ENCODE results near the gene TAP1.

The TAP1 gene

DNA sequence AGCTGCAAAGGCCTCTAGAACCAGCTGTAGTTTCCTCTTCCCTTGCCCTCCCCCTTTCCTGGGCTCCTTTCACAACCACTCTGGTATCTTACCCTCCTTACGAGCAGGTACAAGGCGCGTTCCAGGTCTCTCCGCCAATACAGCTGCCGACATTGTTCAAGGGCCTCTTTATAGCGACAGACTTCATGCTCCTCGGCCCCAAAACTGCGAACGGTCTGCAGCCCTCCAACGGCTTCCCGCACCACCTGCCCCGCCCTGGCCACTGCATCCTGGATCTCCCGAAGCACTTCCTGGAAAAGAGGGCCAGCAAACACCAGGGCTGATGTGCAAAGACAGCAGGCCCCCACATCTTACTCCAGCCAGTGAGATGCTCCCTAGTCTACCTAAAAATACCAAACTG, 21.0 kb downstream of the TAP1 start:
- TF ChIP-seq, protein P1, sequence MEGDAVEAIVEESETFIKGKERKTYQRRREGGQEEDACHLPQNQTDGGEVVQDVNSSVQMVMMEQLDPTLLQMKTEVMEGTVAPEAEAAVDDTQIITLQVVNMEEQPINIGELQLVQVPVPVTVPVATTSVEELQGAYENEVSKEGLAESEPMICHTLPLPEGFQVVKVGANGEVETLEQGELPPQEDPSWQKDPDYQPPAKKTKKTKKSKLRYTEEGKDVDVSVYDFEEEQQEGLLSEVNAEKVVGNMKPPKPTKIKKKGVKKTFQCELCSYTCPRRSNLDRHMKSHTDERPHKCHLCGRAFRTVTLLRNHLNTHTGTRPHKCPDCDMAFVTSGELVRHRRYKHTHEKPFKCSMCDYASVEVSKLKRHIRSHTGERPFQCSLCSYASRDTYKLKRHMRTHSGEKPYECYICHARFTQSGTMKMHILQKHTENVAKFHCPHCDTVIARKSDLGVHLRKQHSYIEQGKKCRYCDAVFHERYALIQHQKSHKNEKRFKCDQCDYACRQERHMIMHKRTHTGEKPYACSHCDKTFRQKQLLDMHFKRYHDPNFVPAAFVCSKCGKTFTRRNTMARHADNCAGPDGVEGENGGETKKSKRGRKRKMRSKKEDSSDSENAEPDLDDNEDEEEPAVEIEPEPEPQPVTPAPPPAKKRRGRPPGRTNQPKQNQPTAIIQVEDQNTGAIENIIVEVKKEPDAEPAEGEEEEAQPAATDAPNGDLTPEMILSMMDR (conservative IDR thresholded peaks at IDR 0.05; ENCODE audit: low read depth, low read length) = no peak
- H3K4me3 ChIP-seq (ENCODE audit: low read depth, low read length) = no peak overlapping the region
- no peak for DNase-seq (ENCODE audit: low read depth)

DNA sequence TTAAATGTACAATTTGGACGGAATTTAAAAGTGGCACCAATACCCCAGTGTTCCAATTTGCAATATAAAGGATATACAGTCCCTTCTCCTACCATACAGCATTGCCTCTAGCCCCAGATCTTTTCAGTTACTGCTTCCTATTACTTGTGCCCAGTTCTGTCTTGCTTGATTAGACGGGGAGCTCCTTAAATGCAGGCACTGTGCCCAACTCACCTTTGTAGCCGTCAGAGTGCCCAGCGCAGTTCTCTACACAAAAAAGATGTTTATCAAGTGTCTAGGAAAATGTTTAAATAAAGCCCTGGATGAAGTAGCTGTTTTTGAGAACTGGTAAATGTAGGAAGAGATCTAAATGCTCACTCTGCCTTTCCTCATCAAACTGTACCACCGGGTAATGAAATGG, 22.6 kb downstream of the TAP1 start:
- no peak for DNase-seq (ENCODE audit: low read depth)
- TF ChIP-seq, protein P1 (conservative IDR thresholded peaks at IDR 0.05; ENCODE audit: low read depth, low read length) = no peak
- no peak overlapping the region for H3K4me3 ChIP-seq (ENCODE audit: low read depth, low read length)

DNA sequence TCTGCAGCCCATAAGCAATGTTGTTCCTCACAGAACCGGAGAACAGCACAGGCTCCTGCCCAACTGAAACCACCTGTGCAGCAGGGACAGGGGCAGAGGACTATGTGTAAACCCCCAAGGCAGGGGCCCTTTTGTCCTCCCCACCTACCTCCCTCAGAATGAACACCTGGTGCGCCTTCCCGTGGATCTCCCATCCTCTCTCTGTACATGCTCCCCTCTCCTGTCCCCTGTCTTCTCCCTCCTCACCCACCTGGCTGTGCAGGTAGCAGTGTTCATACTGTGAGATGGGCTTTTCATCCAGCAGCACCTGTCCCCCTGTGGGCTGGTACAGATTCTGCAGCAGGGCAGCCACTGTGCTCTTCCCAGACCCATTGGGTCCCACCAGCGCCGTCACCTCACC, 23.5 kb downstream of the TAP1 start:
- TF ChIP-seq, protein P1 (conservative IDR thresholded peaks at IDR 0.05; ENCODE audit: low read depth, low read length) = no peak
- H3K4me3 ChIP-seq (ENCODE audit: low read depth, low read length) = no peak overlapping the region
- no peak for DNase-seq (ENCODE audit: low read depth)

DNA sequence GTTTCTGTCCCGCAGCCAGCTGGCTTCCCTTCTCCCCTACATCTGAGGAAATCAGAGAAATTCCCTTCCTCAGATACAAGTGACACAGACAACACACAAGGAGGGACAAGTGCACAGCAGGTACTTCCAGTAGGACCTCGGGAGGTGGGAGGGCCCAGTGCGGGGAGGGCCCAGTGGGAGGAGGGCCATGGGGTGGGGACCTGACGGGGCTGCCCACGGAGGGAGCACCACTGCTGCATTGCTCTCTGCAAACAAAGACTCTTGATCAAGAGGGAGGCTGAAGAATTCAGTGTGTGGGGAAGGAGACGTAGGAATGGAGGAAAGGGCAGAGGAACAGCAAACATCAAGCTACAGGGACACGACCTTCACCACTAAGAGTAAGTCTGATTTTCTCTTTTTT, 24.0 kb downstream of the TAP1 start:
- TF ChIP-seq, protein P1 (conservative IDR thresholded peaks at IDR 0.05; ENCODE audit: low read depth, low read length) = no peak
- no peak for DNase-seq (ENCODE audit: low read depth)
- no peak overlapping the region for H3K4me3 ChIP-seq (ENCODE audit: low read depth, low read length)

DNA sequence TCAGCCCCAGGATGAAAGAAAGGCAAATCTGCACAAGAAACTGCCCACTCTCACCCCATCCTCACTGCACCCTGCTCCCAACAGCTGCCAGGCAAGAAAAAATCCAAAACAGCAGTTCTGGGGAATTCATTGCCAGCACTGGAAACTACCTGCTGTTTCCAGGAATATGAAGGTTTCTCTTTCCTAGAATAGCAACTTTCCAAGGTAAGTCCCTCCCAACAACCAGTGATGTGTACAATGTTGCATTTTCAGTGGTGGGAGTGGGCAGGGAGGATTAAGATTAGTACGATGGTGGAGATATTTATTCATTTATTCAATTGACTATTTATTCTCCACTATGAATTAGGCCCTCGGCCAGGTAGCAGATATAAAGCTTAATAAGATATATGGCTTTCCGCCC, 26.5 kb downstream of the TAP1 start:
- TF ChIP-seq, protein P1 (conservative IDR thresholded peaks at IDR 0.05; ENCODE audit: low read depth, low read length) = no peak
- no peak overlapping the region for H3K4me3 ChIP-seq (ENCODE audit: low read depth, low read length)
- no peak for DNase-seq (ENCODE audit: low read depth)

DNA sequence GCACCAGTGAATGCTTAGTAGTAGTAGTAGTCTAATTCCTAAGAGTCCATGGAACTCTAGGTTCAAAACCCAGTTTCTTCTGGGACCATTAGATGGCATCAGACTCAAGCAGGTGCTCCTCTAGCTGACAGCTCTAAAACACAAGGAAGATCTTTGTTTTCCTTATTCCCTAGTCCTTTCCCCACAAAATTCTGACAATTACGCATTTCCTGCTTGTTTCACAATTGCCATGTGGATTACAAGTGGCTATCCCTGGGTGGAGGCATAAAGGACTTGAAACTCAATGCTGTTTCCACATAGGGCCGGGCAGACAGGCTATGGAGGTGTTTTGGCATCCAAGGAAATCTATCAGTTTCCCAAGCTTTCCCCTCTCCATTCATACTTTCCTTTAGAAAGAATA, 27.5 kb downstream of the TAP1 start:
- TF ChIP-seq, protein P1 (conservative IDR thresholded peaks at IDR 0.05; ENCODE audit: low read depth, low read length) = peak; percentile 55
- peak; percentile 58 for DNase-seq (ENCODE audit: low read depth)
- H3K4me3 ChIP-seq (ENCODE audit: low read depth, low read length) = no peak overlapping the region

DNA sequence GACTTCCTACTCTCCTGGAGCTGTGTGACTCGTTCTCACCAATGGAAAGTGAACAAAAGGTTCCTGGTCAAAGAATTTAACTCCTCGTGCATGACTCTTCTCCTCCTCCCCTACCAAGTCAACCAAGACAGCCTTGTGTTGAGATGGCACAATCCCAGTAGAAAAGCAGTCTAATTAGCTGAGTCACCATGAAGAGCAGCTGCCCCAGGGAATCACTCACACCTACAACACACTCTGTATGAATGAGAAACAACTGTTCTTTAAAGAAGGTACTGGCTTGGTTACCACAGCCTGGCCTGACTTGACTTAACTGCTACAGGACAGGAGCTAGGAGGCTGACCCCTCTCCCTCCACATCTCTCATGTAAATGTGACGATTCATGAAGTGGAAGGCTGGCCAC, 33.8 kb downstream of the TAP1 start:
- TF ChIP-seq, protein P1 (conservative IDR thresholded peaks at IDR 0.05; ENCODE audit: low read depth, low read length) = no peak
- peak; percentile 69 for DNase-seq (ENCODE audit: low read depth)
- no peak overlapping the region for H3K4me3 ChIP-seq (ENCODE audit: low read depth, low read length)
